Measurements from ENCODE around the gene CYB561D2. TPM values are rescaled to one million over a fixed set of nuclear protein-coding genes. Genes with fewer than 3 reads are reported as not detected.

Gene CYB561D2
- total and polyA plus RNA-seq, 9 of the 15 experiments (the other 6 are each of a cell fraction or from before 2014, with no cell fraction given): 4.2 to 16.6 (median 9.4) TPM

GRCh38 chr3:50358911-50359759 lies 8.5 kb downstream of the CYB561D2 start, which contains the start of gene TMEM115 (continued):
- TF ChIP-seq HMGXB4 (CRISPR knock-in tag; IDR thresholded peaks at IDR 0.05) (no peak), YBX1 (IDR thresholded peaks at IDR 0.05) (no peak), RBM14 (IDR thresholded peaks at IDR 0.05; ENCODE audit: borderline replicate concordance, insufficient read depth, low read depth, low read length) (no peak), POLR3G (IDR thresholded peaks at IDR 0.05; ENCODE audit: extremely low read depth, insufficient read length, insufficient replicate concordance) (no peak), ZNF224 (CRISPR knock-in tag; IDR thresholded peaks at IDR 0.05) (no peak), IRF2 (CRISPR knock-in tag; IDR thresholded peaks at IDR 0.05) (no peak), PTRF (tag; IDR thresholded peaks at IDR 0.05) (no peak), KDM2B (CRISPR knock-in tag; IDR thresholded peaks at IDR 0.05) (no peak), E2F1 (CRISPR knock-in tag; IDR thresholded peaks at IDR 0.05) (no peak), SPI1 (IDR thresholded peaks at IDR 0.05; ENCODE audit: borderline replicate concordance, low read depth, low read length) (no peak), ZFX (CRISPR knock-in tag; IDR thresholded peaks at IDR 0.05) (peak; percentile 98), PBX2 (CRISPR knock-in tag; IDR thresholded peaks at IDR 0.05; ENCODE audit: low read depth) (no peak), PBX2 (tag; conservative IDR thresholded peaks at IDR 0.05; ENCODE audit: low read depth) (no peak), CCNT2 (IDR thresholded peaks at IDR 0.05; ENCODE audit: borderline replicate concordance, extremely low read depth, insufficient read length, low read depth, low read length) (peak; percentile 22), PKNOX1 (IDR thresholded peaks at IDR 0.05) (no peak), BHLHE40 (IDR thresholded peaks at IDR 0.05; ENCODE audit: low read length) (0 out of 2 replicates have a peak, but pooled peaks have one; percentile 3), ZNF583 (CRISPR knock-in tag; IDR thresholded peaks at IDR 0.05) (no peak), HIVEP1 (CRISPR knock-in tag; IDR thresholded peaks at IDR 0.05) (no peak), ZNF165 (CRISPR knock-in tag; IDR thresholded peaks at IDR 0.05; ENCODE audit: borderline replicate concordance) (no peak), GTF2B (IDR thresholded peaks at IDR 0.05; ENCODE audit: extremely low read depth, insufficient read length) (no peak), POLR3A (IDR thresholded peaks at IDR 0.05; ENCODE audit: borderline replicate concordance, extremely low read depth, insufficient read depth, insufficient read length) (no peak)
